Fibroblast of pulmonary artery (primary cell): ENCODE measurements around the gene EEF2K.

Experiments
- DNase-seq: peaks from one replicate; pipeline ENCODE4 v3.0.0-alpha.2; 2010; ENCODE audit warnings: low read depth
- H3K4me3 ChIP-seq: replicated peaks from 2 replicates; pipeline ENCODE4 v1.5.1; 2011; ENCODE audit warnings: low read depth, mild to moderate bottlenecking, control low read depth, low read length, moderate library complexity
- TF ChIP-seq, protein P1 (sequence below): IDR thresholded peaks from 2 replicates; pipeline ENCODE4 v1.5.1; 2011; ENCODE audit warnings: mild to moderate bottlenecking, control low read depth, low read length, inconsistent platforms; ENCODE audit errors: missing control alignments

EEF2K gene

DNA sequence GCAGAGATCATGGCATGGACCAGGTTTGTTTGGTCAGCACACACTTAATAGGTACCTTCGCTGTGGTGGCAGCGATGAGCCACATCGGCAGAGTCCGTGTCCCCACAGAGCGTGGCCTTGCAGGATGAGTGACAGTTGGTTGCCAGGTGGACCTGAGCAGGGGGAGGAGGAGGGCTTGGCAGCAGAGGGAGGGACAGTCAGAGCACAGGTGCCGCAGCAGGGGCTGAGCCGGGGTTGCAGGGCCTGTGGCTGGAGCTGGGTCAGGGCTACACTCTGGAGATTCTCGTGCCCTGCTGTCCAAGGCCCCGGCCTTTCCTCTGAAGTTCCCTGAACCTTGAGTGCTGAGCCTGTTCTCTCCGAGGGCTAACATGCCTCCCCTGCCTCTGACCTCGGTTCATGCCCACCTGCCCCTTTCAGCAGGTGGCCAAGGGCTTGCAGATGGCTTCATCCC is 116.0 kb downstream of the EEF2K start:
- H3K4me3 ChIP-seq: no peak overlapping the region
- no peak for DNase-seq
- TF ChIP-seq, protein P1, sequence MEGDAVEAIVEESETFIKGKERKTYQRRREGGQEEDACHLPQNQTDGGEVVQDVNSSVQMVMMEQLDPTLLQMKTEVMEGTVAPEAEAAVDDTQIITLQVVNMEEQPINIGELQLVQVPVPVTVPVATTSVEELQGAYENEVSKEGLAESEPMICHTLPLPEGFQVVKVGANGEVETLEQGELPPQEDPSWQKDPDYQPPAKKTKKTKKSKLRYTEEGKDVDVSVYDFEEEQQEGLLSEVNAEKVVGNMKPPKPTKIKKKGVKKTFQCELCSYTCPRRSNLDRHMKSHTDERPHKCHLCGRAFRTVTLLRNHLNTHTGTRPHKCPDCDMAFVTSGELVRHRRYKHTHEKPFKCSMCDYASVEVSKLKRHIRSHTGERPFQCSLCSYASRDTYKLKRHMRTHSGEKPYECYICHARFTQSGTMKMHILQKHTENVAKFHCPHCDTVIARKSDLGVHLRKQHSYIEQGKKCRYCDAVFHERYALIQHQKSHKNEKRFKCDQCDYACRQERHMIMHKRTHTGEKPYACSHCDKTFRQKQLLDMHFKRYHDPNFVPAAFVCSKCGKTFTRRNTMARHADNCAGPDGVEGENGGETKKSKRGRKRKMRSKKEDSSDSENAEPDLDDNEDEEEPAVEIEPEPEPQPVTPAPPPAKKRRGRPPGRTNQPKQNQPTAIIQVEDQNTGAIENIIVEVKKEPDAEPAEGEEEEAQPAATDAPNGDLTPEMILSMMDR: no peak

DNA sequence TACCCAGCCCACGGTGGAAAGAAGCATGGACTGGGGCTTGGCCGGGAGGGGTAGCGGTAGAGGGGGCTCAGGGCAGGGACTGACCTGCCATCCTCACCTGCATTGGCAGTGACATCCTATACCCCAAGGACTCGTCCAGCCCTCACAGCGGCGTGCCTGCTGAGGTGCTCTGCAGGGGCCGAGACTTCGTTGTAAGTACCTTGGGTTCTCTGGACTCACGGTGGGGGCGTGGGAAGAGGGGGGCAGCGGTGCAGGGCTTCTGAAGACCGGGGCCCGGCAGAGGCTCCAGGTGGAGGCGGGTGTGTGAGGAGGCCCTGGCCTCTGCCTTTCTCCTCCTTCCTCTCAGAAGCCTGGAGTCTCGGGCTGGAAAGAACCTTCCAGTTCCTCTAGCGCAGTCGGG is 116.7 kb downstream of the EEF2K start:
- TF ChIP-seq, protein P1: no peak
- DNase-seq: no peak

DNA sequence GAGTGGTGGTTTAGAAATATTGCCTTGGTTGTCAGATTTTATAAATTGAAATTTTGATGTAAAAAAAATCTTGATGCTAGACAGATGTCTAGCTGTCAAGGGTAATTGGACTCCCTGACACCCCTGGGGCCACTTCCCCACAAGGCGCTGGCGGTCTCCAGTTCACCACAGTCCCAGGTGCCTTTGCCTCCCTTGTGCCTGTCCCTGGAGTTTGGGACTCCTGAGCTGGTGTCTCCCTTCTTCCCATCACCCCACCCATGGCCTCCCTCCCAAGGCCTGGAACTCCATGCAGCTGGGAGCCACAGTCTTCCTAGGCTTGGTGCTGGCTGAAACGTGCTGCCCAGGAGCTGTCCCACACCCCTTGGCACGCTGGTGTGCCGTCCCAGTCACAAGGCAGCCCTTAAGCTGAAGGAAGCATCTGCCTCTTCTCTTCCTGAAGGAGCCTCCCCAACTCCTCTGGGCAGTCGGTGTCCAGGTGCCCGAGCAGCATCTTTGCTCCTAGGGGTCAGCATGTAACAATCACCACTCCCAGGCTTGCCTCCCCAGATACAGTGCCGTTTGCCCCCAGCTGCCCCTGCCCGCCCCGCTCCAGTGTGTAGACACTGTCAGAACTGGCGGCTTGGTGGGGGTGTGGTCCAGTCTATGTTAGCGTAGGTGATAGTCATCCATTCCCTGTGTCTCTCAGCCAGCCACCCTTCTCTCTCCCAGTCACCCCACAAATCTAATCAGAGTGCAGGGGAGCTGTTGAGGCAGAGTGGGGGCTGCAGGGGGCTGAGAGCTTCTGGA is 117.3 kb downstream of the EEF2K start:
- TF ChIP-seq, protein P1: no peak
- no peak overlapping the region for H3K4me3 ChIP-seq
- DNase-seq: no peak

More for the DNA sequence above, 116.7 kb downstream of the EEF2K start:
- H3K4me3 ChIP-seq: no peak overlapping the region

DNA sequence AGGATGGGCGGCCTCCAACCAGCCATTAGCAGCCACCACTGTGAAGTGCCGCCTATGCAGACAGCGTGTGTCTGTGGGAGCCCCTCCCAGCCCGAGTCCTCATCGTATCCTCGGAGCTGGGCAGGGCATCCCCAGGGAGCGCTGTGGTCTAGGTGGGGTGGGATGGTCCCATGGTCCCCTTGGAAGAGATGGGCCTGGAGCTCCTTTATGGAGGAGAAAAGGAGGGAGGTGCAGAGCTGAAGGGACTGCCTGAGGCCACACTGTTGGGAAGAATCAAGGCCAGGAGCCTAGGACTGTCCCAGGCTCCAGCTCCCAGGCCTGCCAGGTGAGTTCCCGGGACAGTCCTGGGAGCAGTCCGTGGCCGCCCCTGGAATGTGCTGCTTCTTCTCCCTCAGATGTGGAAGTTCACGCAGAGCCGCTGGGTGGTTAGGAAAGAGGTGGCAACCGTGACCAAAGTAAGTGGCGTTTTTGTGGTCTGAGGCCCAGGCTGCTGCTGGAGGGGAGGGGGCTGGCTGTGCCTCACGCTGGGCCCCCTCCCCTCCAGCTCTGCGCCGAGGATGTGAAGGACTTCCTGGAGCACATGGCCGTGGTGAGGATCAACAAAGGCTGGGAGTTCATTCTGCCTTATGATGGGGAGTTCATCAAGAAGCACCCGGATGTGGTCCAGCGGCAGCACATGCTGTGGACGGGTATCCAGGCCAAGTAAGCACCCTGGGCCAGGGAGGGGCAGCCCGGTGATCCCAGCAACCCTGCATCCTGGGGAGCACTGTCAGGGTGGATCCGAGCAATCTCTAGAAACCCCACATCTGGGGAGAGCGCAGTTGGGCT is 118.1 kb downstream of the EEF2K start:
- TF ChIP-seq, protein P1: no peak
- no peak overlapping the region for H3K4me3 ChIP-seq
- DNase-seq: no peak

DNA sequence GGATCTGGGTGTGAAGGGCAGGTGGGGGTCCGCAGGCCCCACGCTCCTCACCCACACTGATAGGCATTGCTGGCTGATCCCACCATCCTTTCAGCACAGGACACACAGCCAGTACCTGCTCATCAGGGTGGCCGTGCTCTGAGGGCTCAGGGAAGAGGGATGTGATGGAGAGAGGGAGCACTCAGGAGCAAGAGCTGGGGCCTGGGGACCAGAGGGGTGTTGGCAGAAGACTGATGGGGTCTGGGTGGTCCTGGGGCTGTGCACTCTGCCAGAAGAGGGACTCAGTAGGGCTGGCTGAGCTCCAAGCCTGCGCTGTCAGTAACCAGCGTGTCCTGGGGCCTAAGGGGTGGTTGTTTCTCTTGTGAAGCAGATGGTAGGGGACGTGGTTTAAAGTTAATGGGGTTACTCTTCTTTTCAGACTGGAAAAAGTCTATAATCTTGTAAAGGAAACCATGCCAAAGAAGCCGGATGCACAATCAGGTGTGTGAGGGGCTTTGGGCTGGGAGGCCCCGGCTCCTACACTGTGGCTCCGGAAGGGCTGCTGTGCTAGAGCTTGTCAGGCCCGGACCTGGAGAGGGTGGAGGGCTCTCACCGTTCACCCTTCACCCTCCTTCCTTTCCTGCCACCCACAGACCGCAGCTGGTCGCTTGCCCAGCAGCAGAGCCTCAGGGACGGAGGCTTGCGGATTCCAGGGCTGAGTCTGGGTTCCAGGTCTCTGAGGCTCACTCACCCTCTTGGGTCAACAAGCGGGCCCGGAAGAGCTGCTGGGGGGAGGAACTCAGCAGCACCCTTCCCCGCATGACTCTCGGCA is 118.9 kb downstream of the EEF2K start:
- DNase-seq: no peak
- H3K4me3 ChIP-seq: no peak overlapping the region
- TF ChIP-seq, protein P1: no peak

DNA sequence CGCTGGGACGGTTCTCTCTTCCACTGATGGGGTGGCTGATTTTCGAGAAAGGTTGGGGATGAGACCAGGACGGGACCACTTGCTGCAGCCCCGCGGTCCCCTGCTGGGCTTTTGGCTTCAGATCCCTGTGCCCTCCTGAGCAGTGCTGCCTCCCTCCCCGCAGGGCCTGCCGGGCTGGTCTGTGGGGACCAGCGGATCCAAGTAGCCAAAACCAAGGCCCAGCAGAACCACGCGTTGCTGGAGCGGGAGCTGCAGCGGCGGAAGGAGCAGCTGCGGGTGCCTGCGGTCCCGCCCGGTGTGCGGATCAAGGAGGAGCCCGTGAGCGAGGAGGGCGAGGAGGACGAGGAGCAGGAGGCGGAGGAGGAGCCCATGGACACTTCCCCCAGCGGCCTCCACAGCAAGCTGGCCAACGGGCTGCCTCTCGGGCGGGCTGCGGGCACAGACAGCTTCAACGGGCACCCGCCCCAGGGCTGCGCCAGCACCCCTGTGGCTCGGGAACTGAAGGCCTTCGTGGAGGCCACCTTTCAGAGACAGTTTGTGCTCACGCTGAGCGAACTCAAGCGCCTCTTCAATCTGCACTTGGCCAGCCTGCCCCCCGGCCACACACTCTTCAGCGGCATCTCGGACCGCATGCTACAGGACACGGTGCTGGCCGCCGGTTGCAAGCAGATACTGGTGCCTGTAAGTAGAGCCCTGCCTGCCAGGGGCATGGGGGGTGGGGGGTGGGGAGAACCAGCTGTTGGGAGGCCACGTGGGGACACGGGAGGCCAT is 119.7 kb downstream of the EEF2K start:
- H3K4me3 ChIP-seq: no peak overlapping the region
- TF ChIP-seq, protein P1: no peak
- DNase-seq: no peak
